ENCODE results near the gene SP140L. TPM values are rescaled to one million over a fixed set of nuclear protein-coding genes. Genes with fewer than 3 reads are reported as not detected.

SP140L gene
- polyA plus RNA-seq, 1 of the 3 experiments (the other 2 are of a cell fraction): 13.5 TPM

DNA sequence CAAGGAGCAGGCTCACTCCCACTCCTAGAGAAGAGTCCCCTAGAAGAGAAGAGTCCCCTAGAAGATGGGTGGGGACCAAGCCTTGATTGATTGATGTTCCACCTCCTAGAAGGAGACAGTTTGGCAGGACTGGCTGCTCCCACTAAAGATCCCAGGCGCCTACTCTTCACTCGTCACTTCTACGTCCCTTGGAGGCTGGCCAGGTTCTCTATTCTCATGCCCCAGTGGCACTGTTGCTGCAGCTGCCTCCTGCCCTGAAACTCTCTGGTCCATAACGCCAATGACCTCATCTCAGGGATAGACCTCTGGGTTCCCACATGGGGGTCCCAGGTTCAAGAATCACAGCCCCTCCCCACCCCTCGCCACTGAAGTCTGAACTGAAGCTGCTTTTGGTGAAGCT is 2.5 kb upstream of the SP140L start:
- WGBS (ENCODE audit: low lambda C conversion rate): 61% methylated on average over 4 of the region's 5 CpGs
- no peak overlapping the region for H3K4me2 ChIP-seq
- H2AFZ ChIP-seq (ENCODE audit: low read depth): no peak overlapping the region
- H3K9ac ChIP-seq: no peak overlapping the region
- no peaks in the 10 kb centered on the region for H3K27me3 ChIP-seq (ENCODE audit: insufficient read depth)
- no peaks in the 10 kb centered on the region for H3K9me3 ChIP-seq
- H3K4me3 ChIP-seq (ENCODE audit: low read depth in 2 of 2, low read length in 1 of 2): no peak overlapping the region
- peaks cover 3% of the 10 kb centered on the region for H3F3A ChIP-seq (replicated peaks; ENCODE audit: insufficient read depth)
- no peak overlapping the region for H3K27ac ChIP-seq (ENCODE audit: low read depth in 2 of 2, low read length in 1 of 2)
- no peaks in the 10 kb centered on the region for H3K9me2 ChIP-seq
- peaks cover 0 to 8% of the 10 kb centered on the region in 2 experiments; a peak in 1 of 4 replicates for H3K4me1 ChIP-seq (ENCODE audit: control insufficient read depth in 1 of 2, insufficient read depth in 2 of 2, low read depth in 1 of 2, low read length in 1 of 2)
- no peaks in the 10 kb centered on the region for H4K20me1 ChIP-seq (ENCODE audit: insufficient read depth)
- H3K36me3 ChIP-seq (replicated peaks in 1 of 2; ENCODE audit: control insufficient read depth in 1 of 2, insufficient read depth in 2 of 2, low read length in 1 of 2): peaks cover 0 to 6% of the 10 kb centered on the region in 2 experiments
- H3K79me2 ChIP-seq (ENCODE audit: insufficient read depth): peaks cover 25% of the 10 kb centered on the region
- ChIA-PET POLR2A (no interaction called here), CTCF (no interaction called here)
- no peak for DNase-seq
- TF ChIP-seq EP300 (IDR thresholded peaks at IDR 0.05; ENCODE audit: borderline replicate concordance in 1 of 2, low read depth in 1 of 2, low read length in 1 of 2) (no peak), FOXJ3 (CRISPR knock-in tag; IDR thresholded peaks at IDR 0.05) (no peak), RFX5 (IDR thresholded peaks at IDR 0.05; ENCODE audit: low read length) (no peak), FOSL2 (IDR thresholded peaks at IDR 0.05; ENCODE audit: borderline replicate concordance, low read depth) (no peak), SMC3 (IDR thresholded peaks at IDR 0.05; ENCODE audit: low read depth, low read length) (no peak), CHD2 (IDR thresholded peaks at IDR 0.05; ENCODE audit: low read length, partially characterized antibody) (no peak), RXRA (IDR thresholded peaks at IDR 0.05; ENCODE audit: borderline replicate concordance, low read depth) (no peak)
- TF ChIP-seq, protein P1, sequence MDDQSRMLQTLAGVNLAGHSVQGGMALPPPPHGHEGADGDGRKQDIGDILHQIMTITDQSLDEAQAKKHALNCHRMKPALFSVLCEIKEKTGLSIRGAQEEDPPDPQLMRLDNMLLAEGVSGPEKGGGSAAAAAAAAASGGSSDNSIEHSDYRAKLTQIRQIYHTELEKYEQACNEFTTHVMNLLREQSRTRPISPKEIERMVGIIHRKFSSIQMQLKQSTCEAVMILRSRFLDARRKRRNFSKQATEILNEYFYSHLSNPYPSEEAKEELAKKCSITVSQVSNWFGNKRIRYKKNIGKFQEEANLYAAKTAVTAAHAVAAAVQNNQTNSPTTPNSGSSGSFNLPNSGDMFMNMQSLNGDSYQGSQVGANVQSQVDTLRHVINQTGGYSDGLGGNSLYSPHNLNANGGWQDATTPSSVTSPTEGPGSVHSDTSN (IDR thresholded peaks at IDR 0.05): no peak
- TF ChIP-seq, protein P2, sequence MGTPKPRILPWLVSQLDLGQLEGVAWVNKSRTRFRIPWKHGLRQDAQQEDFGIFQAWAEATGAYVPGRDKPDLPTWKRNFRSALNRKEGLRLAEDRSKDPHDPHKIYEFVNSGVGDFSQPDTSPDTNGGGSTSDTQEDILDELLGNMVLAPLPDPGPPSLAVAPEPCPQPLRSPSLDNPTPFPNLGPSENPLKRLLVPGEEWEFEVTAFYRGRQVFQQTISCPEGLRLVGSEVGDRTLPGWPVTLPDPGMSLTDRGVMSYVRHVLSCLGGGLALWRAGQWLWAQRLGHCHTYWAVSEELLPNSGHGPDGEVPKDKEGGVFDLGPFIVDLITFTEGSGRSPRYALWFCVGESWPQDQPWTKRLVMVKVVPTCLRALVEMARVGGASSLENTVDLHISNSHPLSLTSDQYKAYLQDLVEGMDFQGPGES (IDR thresholded peaks at IDR 0.05; ENCODE audit: low read depth, low read length): no peak

DNA sequence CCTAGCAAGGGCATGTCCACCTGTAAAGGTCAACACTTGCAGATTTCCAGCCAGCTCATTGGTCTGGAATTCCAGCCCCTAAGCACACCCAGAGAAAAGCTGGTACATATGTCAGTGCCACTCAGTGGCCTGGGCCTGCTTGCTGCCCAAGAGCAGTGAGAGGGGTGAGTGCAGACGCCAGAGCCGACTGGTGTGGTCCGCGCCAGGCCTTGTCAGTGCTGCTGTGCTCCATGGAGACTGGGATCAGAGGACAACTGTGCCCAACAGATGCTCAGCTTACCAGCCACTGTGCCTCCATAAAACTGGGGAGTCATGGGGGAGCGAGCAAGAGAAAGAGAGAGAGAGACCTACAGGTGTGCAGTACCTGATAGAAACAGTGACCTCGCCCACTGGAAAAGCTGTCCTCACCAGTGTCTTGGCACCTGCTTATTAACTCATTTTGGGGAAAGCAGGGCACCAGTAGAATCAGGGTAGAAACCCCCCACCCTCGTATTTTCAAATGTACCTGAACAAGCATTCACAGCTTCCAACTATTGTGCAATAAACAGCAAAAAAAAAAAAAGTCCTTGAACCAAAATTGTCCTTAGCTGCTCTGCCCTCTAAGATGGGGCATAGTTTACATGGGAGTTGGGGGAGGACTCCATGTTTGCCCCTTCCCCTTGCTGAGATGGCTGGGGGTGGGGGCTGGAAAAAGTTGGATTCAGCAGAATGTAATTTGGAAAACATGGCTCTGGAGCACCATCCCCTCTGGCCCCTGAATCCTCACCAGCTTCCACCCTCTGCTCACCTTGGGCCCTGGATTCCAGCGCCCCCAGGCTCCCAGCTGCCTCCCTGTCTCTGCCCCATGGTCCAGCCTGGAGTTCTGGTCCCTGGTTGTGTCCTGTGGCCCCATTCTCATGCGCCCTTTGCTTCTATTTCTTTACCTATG is 1.4 kb upstream of the SP140L start:
- ChIA-PET POLR2A (no interaction called here), CTCF (no interaction called here)
- H3K9me2 ChIP-seq: no peaks in the 10 kb centered on the region

More for the DNA sequence above, 1.4 kb upstream of the SP140L start:
- Histone ChIP-seq H3K4me3 (ENCODE audit: low read depth in 2 of 2, low read length in 1 of 2) (peak overlapping the region in 1 of 2 experiments; percentile 73; a peak in 1 of 4 replicates), H4K20me1 (ENCODE audit: insufficient read depth) (no peaks in the 10 kb centered on the region), H3K36me3 (replicated peaks in 1 of 2; ENCODE audit: control insufficient read depth in 1 of 2, insufficient read depth in 2 of 2, low read length in 1 of 2) (peaks cover 0 to 11% of the 10 kb centered on the region in 2 experiments), H3K27ac (ENCODE audit: low read depth in 2 of 2, low read length in 1 of 2) (no peak overlapping the region), H3K27me3 (ENCODE audit: insufficient read depth) (no peaks in the 10 kb centered on the region), H3K9me3 (no peaks in the 10 kb centered on the region), H3K79me2 (ENCODE audit: insufficient read depth) (peaks cover 34% of the 10 kb centered on the region), H3K4me2 (peak overlapping the region; percentile 86; the same call in 1 of the 2 replicates), H3K9ac (no peak overlapping the region), H3K4me1 (ENCODE audit: control insufficient read depth in 1 of 2, insufficient read depth in 2 of 2, low read depth in 1 of 2, low read length in 1 of 2) (peaks cover 0 to 8% of the 10 kb centered on the region in 2 experiments; a peak in 2 of 4 replicates), H3F3A (replicated peaks; ENCODE audit: insufficient read depth) (peaks cover 11% of the 10 kb centered on the region), H2AFZ (ENCODE audit: low read depth) (no peak overlapping the region)
- 74% methylated on average over 9 of the region's 9 CpGs for WGBS (ENCODE audit: low lambda C conversion rate)
- TF ChIP-seq FOXM1 (IDR thresholded peaks at IDR 0.05; ENCODE audit: low read depth) (no peak), JUND (IDR thresholded peaks at IDR 0.05) (no peak), NRF1 (IDR thresholded peaks at IDR 0.05; ENCODE audit: low read depth, low read length) (no peak), TCF12 (IDR thresholded peaks at IDR 0.05) (no peak), RFX5 (IDR thresholded peaks at IDR 0.05; ENCODE audit: low read length) (no peak), MXI1 (IDR thresholded peaks at IDR 0.05; ENCODE audit: low read depth, low read length) (no peak), EP300 (IDR thresholded peaks at IDR 0.05; ENCODE audit: borderline replicate concordance in 1 of 2, low read depth in 1 of 2, low read length in 1 of 2) (no peak), RXRA (IDR thresholded peaks at IDR 0.05; ENCODE audit: borderline replicate concordance, low read depth) (no peak), RAD21 (IDR thresholded peaks at IDR 0.05; ENCODE audit: low read length) (no peak), TEAD4 (IDR thresholded peaks at IDR 0.05; ENCODE audit: borderline replicate concordance, insufficient read depth) (no peak)
- DNase-seq: no peak

Data from SK-N-SH (cell line).